Stimulated activated CD8-positive, alpha-beta memory T cell treated with anti-CD3 and anti-CD28 coated beads, Interleukin-2, amount 100 ng/mL, for 48 hours (primary cell): ENCODE data around the gene KCNIP2.
A peak's percentile ranks its signal among the peaks of the same experiment; 100 is the strongest.

Source experiments
- DNase-seq, 2 donors: peaks; one replicate each; pipeline ENCODE4 v3.0.0-alpha.2; 2020; ENCODE audit warnings: low read depth in 2 of 2

Gene KCNIP2

DNA sequence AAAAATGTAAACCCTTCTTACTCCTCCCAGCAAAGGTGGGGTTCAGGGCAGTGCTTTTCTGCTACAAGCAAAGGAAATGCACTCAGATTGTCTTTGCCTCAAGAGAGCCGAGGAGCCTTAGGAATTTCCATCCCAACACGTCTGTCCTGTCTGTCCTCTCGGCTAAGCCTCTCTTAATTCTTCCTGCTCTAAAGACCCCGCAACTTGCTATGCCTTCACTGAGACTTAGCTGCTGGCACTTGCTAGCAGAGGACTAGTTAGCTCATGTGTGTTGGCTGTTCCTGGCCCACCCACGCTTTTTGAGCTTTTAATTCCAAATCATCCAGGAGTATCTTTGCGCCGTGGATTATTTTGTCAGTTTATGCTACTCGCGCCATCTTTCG, 59.9 kb downstream of the KCNIP2 start:
- no peak for DNase-seq

GRCh38 chr10:101782811-101783735, 60.5 kb downstream of the KCNIP2 start, which contains the start of gene NPM3:
NPM3 (minus strand) TSS chr10:101783446; CDS start chr10:101783390, 56 bp downstream.
- DNase-seq: peak; percentile 80 to 82

DNA sequence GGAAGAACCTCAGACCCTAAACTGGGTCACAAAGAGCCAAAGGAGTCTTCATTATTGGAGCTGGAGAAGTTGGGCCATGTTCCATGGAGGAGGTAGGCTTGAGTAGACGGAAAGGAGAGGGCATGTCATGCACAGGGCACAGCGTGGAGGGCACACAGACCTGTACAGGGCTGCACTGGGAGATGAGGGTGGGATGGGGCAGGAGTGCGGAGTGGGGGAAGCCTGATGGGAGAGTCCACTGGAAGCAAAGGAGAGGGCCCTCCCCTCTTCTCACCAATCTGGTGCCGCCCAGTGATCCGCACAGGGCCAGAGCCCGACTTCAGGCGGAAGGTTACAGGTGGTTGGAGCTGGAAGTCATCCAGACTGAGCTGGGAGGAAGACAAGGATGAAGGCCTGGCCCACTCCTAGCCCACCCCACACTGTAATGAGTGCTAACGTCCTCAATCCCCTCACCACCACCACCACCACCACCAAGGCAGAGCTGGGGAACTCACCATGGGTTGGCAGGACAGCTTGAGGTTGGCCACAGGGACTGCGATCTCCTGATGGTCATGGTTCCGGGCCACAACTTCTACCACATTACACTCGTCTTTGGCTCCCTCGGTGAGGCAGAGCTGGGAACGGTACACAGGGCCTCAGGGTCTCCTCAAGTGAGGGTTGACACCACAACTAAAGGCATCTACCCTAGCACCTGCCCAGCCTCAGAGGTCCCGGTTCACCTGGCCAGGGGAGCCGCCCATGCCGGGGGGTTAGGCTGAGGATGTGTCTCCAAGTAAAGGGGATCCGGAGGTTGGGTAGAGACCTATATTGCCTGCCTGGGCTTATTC, 61.4 kb downstream of the KCNIP2 start:
- no peak for DNase-seq

DNA sequence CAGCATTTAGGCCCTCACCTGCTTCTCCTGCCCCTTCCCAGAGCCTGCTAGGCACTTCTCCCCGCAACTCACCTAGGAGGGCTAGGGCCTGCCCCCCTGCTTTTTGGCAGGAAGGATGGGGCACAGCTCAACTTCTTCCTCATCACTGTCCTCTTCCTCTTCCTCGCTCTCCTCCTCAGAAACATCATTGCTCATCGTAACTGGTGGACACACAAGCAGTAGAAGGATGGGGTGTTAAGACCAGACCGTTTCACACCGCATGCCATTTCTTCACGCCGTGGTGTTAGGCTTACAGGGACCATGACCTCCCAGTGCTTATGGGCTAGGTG, 62.0 kb downstream of the KCNIP2 start:
- no peak for DNase-seq

- DNase-seq: peak; percentile 58 to 68
Measured at GRCh38 chr10:101780818-101781654, 62.6 kb downstream of the KCNIP2 start.

DNA sequence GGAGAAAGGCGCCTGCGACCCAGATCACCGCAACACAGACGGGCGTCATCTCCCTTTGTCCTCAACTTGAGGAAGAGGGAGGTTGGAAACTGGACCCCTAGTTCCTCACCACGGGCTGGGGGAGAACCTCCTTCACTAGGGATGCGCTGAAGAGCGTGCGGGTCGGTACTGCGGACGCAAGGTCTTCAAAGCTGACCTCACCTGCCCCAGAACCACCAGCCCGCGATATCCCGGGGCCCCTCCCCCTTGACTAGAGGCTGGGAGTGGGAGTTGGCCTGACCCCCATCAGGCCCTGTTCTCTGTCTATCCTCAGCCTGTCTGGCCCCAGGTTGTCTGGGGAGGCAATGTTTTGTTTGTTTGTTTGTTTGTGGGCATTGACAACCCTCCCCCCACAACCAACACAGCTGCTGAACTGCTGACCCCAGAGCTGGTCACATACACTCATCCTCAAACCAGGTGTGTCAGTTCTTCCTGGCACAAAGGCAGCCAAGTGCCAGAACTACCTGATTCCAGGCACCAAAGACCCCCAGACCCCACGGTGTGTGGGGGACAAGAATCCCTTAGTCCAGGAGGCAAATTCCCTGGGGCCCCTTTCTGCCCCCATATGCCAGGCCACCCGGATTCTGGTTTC, 63.3 kb downstream of the KCNIP2 start:
- DNase-seq: no peak

GRCh38 chr10:101779544-101780186, 63.9 kb downstream of the KCNIP2 start:
- peak; percentile 82 to 87 for DNase-seq

GRCh38 chr10:101778781-101779543, 64.6 kb downstream of the KCNIP2 start:
- DNase-seq: no peak

DNA sequence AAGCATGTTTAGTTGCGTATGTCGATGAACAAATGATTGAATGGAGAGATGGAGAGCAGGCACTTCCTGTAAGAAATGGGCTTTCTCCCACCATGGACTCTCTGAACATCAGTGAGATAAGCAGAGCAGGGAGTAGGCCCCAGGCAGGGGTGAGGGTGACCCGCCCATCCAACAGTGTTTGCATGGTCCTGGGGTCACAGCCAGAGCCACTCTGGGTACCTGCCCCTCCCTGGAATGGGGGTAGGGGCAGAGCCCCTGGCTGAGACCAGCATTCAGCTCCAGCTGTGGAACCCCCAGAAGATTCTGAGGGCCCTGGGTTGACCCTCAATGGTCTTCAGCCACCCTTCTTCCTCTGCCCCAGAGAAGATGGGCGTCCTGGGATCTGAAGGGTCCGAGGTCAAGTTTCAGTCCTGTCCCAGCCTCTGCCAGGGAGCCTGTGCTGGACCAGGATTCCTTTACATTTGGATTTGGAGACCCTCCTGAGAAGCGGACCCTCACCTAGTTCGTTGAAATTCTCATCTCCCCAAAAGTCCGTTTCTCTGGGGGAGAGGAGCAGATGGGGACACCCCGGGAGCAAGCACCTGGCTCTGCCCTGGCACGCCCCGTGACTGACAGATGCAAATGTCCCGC, 65.3 kb downstream of the KCNIP2 start:
- DNase-seq: no peak

DNA sequence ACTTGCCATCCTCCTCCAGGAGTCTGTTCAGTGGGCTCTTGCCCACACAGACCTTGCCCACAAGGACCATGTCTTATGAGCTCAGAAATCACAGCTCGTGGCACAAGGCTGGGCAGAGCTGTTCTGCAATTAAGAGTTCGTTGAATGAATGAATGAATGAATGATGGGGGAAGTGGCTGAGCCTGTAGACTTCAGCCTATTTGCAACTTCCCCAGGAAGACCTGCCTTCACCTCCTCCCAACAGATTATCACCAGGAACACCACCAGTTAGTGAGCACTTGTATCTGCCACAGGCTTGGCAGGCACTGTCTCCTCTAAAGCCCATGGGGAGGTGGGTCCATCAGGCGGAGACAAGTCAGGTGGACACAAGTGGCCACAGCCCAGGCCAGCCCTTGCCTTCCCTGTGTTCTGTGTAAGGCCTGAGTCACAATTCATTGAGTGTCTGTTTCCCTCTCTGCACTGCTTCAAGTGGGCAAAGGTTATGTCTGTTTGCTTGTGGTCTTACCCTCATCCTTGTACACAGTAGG, 65.9 kb downstream of the KCNIP2 start:
- no peak for DNase-seq

GRCh38 chr10:101776161-101776817, 67.3 kb downstream of the KCNIP2 start:
- no peak for DNase-seq
